MM.1S (cell line): ENCODE data around the gene WDR81.

ENCODE experiments used
- DNase-seq: peaks from one replicate; pipeline ENCODE4 v3.0.0-alpha.2; 2015
- H2AFZ ChIP-seq: fragments of 300-600 bp; sonication (generic); 2 replicates; pipeline ENCODE4 v1.6.0; 2016; ENCODE audit warnings: antibody characterized with exemption, low read length
- H3F3A ChIP-seq: fragments of 300-600 bp; sonication (generic); 2 replicates; pipeline ENCODE4 v1.6.1; 2016; ENCODE audit warnings: mild to moderate bottlenecking, antibody characterized with exemption, low read length, moderate library complexity, mixed read lengths; ENCODE audit not compliant: insufficient read depth
- H3K27ac ChIP-seq: fragments of 300-600 bp; sonication (generic); 2 replicates; pipeline ENCODE4 v1.5.1; 2016; ENCODE audit warnings: mild to moderate bottlenecking, low read length
- H3K27me3 ChIP-seq: fragments of 300-600 bp; sonication (generic); replicated peaks from 2 replicates; pipeline ENCODE4 v1.6.0; 2016; ENCODE audit warnings: low read length; ENCODE audit not compliant: insufficient read depth
- H3K36me3 ChIP-seq: fragments of 300-600 bp; sonication (generic); replicated peaks from 2 replicates; pipeline ENCODE4 v1.6.1; 2016; ENCODE audit warnings: mild to moderate bottlenecking, low read length, mixed read lengths; ENCODE audit not compliant: insufficient read depth
- H3K4me1 ChIP-seq: fragments of 300-600 bp; sonication (generic); 2 replicates; pipeline ENCODE4 v1.6.1; 2016; ENCODE audit warnings: low read length, mixed read lengths
- H3K4me2 ChIP-seq: fragments of 300-600 bp; sonication (generic); 2 replicates; pipeline ENCODE4 v1.6.0; 2016; ENCODE audit warnings: low read depth, low read length
- H3K4me3 ChIP-seq: fragments of 300-600 bp; sonication (generic); 2 replicates; pipeline ENCODE4 v1.5.1; 2016; ENCODE audit warnings: low read length, mixed read lengths
- H3K79me2 ChIP-seq: fragments of 300-600 bp; sonication (generic); 2 replicates; pipeline ENCODE4 v1.6.1; 2016; ENCODE audit warnings: mixed run types, low read length, mixed read lengths
- H3K9ac ChIP-seq: fragments of 300-600 bp; sonication (generic); 2 replicates; pipeline ENCODE4 v1.6.1; 2016; ENCODE audit warnings: low read length, mixed read lengths
- H3K9me2 ChIP-seq: fragments of 300-600 bp; sonication (generic); replicated peaks from 2 replicates; pipeline ENCODE4 v1.6.1; 2016; ENCODE audit warnings: mild to moderate bottlenecking, low read length, mixed read lengths; ENCODE audit not compliant: insufficient read depth
- H3K9me3 ChIP-seq: fragments of 300-600 bp; sonication (generic); replicated peaks from 2 replicates; pipeline ENCODE4 v1.6.1; 2016; ENCODE audit warnings: mild to moderate bottlenecking, low read length, mixed read lengths; ENCODE audit not compliant: insufficient read depth
- H4K20me1 ChIP-seq: fragments of 300-600 bp; sonication (generic); 2 replicates; pipeline ENCODE4 v1.6.1; 2016; ENCODE audit warnings: mild to moderate bottlenecking, low read length, moderate library complexity, mixed read lengths; ENCODE audit not compliant: insufficient read depth
- EZH2 ChIP-seq: fragments of 300-600 bp; sonication (generic); optimal IDR thresholded peaks from 2 replicates; pipeline ENCODE3; 2017; ENCODE audit warnings: low read depth, mild to moderate bottlenecking, antibody characterized with exemption, low read length, mixed read lengths
- EZH2phosphoT487 ChIP-seq: fragments of 300-600 bp; sonication (generic); IDR thresholded peaks from 2 replicates; pipeline ENCODE4 v1.6.1; 2018; ENCODE audit warnings: antibody characterized with exemption, low read length
- TF ChIP-seq, protein P1 (sequence below): fragments of 300-600 bp; sonication (generic); IDR thresholded peaks from 2 replicates; pipeline ENCODE4 v1.5.1; 2016; ENCODE audit warnings: antibody characterized with exemption, low read length, mixed read lengths

Gene WDR81

GRCh38 chr17:1710807-1711553 lies 13.5 kb upstream of the WDR81 start:
- DNase-seq: no peak
- peaks cover 11% of the 10 kb centered on the region for H3K27me3 ChIP-seq
- H3K27ac ChIP-seq: no peak overlapping the region
- no peak overlapping the region for H3K4me3 ChIP-seq
- H3K79me2 ChIP-seq: 0 out of 2 replicates have a peak, but pooled peaks cover 4% of the 10 kb centered on the region
- H3F3A ChIP-seq: no peaks in the 10 kb centered on the region
- no peaks in the 10 kb centered on the region for H3K9me3 ChIP-seq
- no peaks in the 10 kb centered on the region for H3K9me2 ChIP-seq
- H4K20me1 ChIP-seq: no peaks in the 10 kb centered on the region
- no peaks in the 10 kb centered on the region for H3K36me3 ChIP-seq
- no peak for TF ChIP-seq EZH2phosphoT487
- TF ChIP-seq EZH2: no peak
- TF ChIP-seq, protein P1, sequence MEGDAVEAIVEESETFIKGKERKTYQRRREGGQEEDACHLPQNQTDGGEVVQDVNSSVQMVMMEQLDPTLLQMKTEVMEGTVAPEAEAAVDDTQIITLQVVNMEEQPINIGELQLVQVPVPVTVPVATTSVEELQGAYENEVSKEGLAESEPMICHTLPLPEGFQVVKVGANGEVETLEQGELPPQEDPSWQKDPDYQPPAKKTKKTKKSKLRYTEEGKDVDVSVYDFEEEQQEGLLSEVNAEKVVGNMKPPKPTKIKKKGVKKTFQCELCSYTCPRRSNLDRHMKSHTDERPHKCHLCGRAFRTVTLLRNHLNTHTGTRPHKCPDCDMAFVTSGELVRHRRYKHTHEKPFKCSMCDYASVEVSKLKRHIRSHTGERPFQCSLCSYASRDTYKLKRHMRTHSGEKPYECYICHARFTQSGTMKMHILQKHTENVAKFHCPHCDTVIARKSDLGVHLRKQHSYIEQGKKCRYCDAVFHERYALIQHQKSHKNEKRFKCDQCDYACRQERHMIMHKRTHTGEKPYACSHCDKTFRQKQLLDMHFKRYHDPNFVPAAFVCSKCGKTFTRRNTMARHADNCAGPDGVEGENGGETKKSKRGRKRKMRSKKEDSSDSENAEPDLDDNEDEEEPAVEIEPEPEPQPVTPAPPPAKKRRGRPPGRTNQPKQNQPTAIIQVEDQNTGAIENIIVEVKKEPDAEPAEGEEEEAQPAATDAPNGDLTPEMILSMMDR: no peak
- no peak overlapping the region for H3K4me2 ChIP-seq
- H3K4me1 ChIP-seq: no peaks in the 10 kb centered on the region
- no peak overlapping the region for H3K9ac ChIP-seq
- H2AFZ ChIP-seq: no peak overlapping the region

DNA sequence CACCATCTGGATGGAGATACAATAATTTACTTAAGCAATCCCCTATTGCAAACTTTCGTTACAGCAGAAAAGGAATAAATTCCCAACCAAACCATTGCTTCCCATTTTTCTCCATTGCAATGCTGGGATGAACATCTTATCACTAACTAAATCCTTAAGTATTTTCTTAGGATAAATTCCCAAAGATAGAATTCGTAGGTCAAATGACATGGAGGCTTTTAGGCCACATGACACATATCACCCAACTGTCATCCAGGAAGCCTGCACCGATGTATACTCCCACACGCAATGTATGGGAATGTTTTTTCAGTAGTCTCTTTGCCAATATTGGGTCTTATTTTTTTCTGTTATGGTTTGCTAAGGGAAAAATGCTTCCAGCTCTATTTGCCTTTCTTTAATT lies 12.7 kb upstream of the WDR81 start:
- Histone ChIP-seq H3K79me2 (0 out of 2 replicates have a peak, but pooled peaks cover 4% of the 10 kb centered on the region), H3K36me3 (no peaks in the 10 kb centered on the region), H4K20me1 (no peaks in the 10 kb centered on the region), H3K4me1 (no peaks in the 10 kb centered on the region), H3K9ac (no peak overlapping the region), H2AFZ (no peak overlapping the region), H3K9me2 (no peaks in the 10 kb centered on the region), H3F3A (peaks cover 3% of the 10 kb centered on the region), H3K9me3 (no peaks in the 10 kb centered on the region), H3K4me2 (no peak overlapping the region), H3K27me3 (peaks cover 11% of the 10 kb centered on the region), H3K27ac (no peak overlapping the region), H3K4me3 (no peak overlapping the region)
- no peak for DNase-seq
- TF ChIP-seq EZH2 (no peak), EZH2phosphoT487 (no peak)
- TF ChIP-seq, protein P1: no peak

- H3K79me2 ChIP-seq: 0 out of 2 replicates have a peak, but pooled peaks cover 4% of the 10 kb centered on the region
- no peaks in the 10 kb centered on the region for H3K36me3 ChIP-seq
- peaks cover 9% of the 10 kb centered on the region for H3K27me3 ChIP-seq
- peaks cover 4% of the 10 kb centered on the region for H3F3A ChIP-seq
- H4K20me1 ChIP-seq: no peaks in the 10 kb centered on the region
- no peak overlapping the region for H3K4me3 ChIP-seq
- no peaks in the 10 kb centered on the region for H3K4me1 ChIP-seq
- DNase-seq: no peak
- no peaks in the 10 kb centered on the region for H3K9me3 ChIP-seq
- no peak overlapping the region for H3K9ac ChIP-seq
- H3K4me2 ChIP-seq: no peak overlapping the region
- TF ChIP-seq, protein P1: no peak
- TF ChIP-seq EZH2phosphoT487 (no peak), EZH2 (no peak)
- no peaks in the 10 kb centered on the region for H3K9me2 ChIP-seq
- no peak overlapping the region for H2AFZ ChIP-seq
- no peak overlapping the region for H3K27ac ChIP-seq
Observed at GRCh38 chr17:1712271-1712670, 12.2 kb upstream of the WDR81 start.
